Cerebellar nuclear complex (tissue), 1 donor: ENCODE data around the gene KSR2.
"Not testable (repeated sequence)": the region's sequence is repeated elsewhere in the genome, so short reads cannot be mapped to it uniquely, and the experiment has no call there.

Experiments used
- DNase-seq, 2 experiments: peaks; one replicate each; lab custom pipeline; 2025; lab: John Stamatoyannopoulos, UW

The KSR2 gene

DNA sequence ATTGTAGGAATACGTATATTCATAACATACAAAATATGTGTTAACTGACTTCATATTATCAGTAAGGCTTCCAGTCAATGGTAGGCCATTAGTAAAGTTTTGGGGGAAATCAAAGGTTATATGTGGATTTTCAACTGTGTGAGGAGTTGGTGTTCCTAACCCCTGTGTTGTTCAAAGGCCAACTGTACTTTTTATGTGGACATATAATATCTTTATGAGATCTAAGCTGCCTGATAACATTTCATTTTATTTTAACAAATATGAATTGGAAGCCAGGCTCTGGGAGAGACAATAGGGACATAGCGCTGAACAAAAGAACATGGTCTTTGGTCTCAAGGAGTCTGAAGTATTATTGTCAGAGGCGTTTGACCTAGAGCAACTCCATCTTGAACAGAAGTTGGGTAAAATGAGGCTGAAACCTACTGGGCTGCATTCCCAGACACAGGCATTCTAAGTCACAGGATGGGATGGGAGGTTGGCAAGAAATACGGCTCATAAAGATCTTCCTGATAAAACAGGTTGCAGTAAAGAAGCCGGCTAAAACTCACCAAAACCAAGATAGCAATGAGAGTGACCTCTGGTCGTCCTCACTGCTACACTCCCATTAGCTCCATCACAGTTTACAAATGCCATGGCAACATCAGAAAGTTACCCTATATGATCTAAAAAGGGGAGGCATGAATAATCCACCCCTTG, 147.2 kb downstream of the KSR2 start:
- DNase-seq = no peak

DNA sequence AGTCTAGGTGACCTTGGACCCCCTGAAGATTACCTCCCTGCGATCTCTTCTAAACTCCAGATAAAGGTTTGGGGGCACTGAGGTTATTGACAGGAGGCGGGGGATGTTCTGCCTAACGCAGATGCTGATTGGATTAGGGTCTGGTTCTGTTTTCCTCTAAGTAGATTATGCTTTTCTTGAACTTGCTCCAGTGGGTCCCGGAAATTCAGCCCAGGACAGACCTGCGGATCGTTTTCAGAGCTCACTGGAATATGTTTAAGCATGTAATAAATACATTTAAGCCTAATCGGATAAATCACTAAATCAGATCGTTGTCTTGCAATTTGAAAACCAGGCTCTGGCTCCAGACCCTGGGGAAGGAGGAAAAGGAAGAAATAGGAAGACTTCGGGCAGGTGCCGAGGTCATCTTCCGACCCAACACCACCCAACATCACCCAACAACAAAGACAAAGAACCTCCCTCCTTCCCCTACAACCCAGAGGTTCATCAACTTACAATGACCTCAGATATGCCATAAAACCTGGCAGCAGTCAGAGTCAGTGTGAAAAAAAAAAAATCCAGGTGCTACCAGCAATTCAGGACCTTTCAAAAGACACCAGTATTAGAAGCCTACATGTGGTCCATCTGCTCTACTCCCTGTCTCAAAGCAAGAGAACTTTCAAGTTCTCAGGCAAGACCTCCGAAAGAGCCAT, 148.4 kb downstream of the KSR2 start:
- no peak for DNase-seq

DNA sequence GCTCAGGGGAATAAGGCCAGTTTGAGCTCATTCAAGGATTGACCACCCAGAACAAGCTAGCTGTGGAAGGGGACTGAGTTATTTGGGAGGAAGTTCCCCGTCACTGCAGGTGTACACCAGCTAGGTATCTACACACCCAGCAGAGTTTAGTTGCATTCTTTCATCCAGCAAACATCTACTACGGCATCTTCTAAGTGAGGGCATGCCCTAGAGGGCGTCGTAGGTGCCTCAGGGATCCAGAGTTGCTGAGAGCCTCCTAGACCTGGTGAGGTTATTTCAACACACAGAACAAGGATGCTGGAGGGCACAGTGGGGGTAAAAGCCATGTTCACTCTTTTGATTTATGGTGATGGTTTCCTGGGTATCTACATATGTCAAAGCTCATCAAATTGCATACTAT, 149.6 kb downstream of the KSR2 start:
- DNase-seq = no peak

DNA sequence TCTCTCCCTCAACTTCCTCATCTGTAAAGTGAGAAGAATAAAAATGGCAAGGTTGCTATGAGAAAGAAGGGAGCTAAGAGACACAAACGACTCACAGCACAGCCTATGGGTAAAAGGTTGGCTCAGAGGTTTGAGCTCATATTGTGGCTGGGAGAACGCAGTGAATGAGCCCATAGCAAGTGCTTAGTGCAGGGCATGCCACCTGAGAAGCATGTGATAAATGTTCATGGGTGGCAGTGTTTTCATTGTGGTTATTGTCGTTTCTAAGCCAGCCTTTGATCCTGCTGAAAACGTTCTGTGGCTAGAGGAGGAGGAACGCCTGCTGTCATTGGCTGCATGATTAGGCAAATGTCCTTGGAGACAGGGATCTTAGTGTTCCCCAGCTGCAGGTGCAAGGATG, 150.4 kb downstream of the KSR2 start:
- DNase-seq = no peak

DNA sequence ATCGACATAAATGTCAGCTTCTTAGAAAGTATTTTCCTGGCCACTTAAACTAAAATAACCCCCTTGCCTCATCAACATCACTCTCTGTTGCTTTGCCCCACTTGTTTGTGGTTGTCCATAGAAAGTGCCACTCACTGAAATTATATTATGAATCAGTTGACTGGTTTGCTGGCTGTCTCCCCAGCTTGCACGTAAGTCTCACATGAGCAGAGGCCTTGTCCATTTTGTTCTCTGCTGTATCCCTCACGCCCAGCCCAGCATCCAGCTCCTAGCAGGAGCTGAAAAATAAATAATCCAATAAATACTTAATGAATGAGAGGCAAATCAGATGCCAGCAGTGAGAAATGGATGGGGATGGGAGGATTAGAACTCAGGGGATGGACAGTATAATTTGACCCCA, 159.3 kb downstream of the KSR2 start:
- DNase-seq = no peak

DNA sequence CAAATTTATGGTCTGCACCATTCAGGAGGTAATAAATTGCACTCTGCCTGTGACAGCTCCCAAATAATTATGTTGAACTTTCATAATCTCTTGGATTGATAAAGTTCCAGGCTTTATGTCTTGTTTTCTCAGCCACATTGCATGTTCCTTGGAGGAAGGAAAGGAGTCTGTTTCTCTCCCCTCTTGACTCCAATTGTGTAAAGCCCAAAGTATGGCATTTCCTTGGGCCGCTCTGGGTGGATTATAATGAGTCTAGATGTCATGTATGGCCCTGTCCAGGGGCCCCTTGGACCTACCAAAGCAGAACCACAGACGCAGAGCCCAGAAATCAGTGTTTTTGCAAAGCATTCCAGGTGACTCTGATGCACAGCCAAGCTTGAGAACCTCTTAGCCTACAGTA, 160.8 kb downstream of the KSR2 start:
- no peak for DNase-seq

DNA sequence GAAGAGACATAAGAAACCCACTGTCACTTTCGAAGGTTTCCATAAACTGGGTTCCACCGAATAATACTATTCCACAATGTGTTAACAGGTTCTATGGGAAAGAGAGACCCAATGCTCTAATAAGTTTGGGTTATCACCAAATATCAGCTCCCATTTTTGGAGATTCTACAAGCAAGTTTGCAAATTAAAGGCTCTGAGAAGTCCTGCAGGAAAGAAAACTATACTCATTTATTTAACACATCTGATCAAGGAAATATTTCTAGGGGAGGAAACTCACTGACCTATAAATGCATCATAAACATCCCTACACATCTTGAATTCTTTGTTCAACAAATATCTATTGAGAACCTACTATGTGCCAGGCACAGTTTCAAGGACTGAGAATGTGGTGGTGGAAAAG, 161.4 kb downstream of the KSR2 start:
- DNase-seq = no peak

DNA sequence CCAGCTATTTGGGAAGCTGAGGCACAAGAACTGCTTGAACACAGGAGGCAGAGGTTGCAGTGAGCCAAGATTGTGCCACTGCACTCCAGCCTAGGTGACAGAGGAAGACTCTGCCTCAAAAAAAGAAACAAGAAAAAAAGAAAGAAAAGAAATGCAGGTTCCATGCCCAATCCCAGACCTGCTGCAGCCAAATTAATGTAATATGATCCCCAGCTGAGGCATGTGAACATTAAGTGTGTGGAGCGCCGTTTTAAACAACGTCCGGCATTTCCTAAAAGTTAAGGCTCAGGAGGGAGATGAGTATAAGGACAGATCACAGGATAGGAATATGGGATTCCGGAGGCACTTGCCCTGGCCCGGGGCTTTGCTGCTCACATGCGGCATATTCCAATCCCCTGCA, 162.9 kb downstream of the KSR2 start:
- no peak for DNase-seq

DNA sequence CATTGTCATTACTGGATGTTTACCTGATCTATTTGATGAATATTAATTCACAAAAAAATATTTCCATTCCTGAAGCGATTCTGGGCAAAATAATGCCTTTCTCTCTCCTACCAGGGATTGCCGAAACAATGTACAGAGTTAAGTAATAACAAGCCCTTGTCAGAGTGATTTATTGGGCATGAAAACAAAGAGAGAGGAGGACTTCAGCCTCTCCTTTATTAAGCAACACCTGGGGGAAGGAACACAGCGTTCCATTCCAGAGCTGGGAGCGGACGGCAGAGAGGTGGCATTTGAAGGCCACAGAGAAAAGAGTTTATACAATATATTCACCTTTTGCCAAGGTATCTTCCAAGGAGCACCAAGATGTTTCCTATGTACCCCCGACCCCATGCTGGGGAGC, 165.8 kb downstream of the KSR2 start:
- no peak for DNase-seq

DNA sequence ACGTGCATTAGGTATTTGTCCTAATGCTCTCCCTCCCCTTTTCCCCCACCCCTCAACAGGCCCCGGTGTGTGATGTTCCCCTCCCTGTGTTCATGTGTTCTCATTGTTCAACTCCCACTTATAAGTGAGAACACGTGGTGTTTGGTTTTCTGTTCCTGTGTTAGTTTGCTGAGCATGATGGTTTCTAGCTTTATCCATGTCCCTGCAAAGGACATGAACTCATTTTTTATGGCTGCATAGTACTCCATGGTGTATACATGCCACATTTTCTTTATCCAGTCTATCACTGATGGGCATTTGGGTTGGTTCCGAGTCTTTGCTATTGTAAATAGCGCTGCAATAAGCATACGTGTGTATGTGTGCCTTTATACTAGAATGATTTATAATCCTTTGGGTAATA, 168.1 kb downstream of the KSR2 start:
- not testable (repeated sequence) for DNase-seq

DNA sequence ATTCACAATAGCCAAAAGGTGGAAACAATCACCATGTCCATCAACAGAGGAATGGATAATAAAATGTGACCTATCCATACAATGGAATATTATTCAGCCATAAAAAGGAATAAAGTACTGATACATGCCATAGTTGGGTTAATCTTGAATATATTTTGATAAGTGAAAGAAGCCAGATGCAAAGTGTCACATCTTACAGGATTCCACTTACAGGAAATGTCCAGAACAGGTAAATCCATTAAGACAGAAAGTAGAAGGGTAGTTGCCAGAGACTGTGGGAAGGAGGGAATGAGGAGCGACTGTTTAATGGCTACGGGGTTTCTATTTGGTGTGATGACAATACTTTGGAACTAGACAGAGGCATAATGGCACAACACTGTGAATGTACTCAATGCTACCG, 171.6 kb downstream of the KSR2 start:
- no peak for DNase-seq

DNA sequence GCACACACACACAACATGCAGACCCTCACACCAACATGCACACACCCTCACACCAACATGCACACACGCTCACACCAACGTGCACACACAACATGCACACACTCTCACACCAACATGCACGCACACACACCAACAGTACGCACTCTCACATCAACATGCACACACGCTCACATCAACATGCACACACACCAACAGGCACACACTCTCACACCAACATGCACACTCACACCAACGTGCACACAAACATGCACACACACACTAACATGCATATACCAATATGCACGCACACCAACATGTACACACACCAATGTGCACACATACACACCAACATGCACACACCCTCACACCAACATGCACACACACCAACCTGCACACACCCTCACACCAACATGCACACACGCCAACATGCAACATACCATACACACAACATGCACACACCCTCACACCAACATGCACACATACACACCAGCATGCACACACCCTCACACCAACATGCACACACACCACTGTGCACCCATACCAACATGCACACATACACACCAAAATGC, 175.8 kb downstream of the KSR2 start:
- DNase-seq = no peak

DNA sequence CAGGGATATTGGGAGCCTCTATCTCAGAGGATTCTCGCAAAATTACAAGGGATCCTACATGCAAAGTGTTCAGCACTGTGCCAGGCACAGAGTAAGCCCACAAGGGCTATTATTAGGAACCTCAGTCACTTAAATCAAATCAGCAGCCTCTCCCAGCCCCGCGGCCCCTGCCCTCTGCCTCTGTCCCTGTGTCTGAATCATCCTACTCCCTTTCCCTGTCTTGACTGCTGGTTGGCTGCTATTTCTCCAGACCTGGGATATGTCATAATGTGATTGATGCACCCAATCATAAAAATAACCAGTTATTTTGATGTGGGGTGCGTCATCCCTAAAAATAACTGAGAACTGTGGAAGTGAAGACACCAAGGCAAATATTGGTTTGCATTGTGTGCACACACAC, 176.3 kb downstream of the KSR2 start:
- DNase-seq = no peak

DNA sequence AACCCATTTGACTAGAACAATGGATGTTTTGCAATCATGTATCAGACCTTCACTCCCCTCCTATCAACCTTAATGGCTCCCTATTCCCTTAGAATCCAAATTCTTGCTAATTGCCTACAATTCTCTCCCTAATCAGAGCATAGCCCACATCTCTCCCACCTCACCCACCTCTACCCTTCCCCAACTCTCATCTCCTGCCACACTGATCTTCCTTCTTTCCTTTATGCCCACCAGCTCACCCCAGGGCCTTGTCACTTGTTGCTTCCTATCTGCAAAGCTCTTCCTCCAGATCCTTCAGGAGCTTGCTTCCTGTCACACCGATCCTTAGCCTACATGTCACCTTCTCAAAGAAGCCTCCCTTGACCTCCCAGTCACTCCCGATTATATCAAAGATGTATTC, 177.8 kb downstream of the KSR2 start:
- DNase-seq = no peak

DNA sequence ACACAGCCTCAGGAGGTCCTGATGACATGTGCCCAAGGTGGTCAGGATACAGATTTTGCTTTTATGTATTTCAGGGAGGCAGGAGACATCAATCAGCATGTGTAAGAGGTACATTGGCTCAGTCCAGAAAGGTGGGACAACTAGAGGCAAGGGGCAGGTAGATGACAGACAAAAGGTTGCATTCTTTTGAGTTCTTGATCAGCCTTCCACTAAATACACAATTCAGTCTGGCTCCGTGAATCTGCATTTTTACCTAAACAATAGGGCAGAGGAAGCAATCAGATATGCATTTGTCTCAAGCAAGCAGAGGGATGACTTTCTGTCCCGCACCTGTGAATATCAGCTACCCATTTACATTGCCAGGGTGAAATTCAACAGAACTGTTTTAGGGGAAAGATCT, 178.6 kb downstream of the KSR2 start:
- DNase-seq = no peak

DNA sequence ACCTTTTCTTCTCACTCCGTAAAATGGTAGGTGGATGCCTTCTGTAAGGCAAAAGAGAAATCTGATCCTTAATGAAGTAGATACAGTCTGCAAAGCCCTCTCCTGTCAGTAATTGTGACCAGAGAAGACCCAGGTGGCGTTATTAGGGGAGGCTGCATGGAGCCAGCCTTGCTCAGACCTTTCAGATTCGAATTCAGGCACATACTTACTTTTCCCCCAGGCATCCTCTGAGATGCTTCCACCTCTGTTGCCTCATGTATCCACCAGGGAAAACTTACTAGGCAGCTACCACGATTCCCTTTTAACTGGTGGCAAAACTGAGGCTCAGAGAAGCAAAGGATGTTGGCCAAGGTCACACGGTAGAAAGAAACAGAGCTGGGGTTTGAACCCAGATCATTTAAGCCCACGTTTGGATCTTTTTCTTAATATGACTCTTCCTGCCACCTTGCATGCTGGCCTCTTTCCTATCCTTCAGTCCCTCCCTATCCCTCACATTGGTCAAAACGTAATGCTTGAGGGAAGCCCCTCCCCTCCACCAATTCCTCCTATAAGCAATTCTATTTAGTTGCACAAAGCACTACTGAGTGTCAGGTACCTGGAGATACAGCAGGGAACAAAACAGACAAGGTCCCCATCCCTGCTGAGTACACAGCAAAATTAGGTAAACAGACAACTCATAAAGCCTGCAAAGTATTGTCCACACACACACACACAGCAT, 179.4 kb downstream of the KSR2 start:
- no peak for DNase-seq

DNA sequence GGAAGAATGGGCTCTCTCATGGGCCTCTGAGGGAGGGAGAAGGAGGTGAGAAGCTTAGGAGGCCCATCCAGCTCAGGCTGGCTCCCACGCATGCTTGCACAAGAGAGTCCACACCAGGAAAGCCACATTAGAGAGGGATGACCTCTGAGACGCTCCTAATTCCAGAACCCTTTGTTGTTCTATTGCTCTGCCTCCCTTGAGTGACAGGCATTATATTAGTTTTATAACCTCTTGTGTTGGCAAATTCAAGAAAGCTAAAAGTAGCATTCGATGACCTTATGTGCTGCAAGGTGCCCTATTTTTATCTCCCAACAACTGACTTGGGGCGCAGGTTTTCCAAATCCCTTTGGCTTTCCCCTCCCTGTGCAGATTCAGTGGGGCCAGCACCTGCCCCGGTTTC, 190.1 kb downstream of the KSR2 start:
- no peak for DNase-seq

DNA sequence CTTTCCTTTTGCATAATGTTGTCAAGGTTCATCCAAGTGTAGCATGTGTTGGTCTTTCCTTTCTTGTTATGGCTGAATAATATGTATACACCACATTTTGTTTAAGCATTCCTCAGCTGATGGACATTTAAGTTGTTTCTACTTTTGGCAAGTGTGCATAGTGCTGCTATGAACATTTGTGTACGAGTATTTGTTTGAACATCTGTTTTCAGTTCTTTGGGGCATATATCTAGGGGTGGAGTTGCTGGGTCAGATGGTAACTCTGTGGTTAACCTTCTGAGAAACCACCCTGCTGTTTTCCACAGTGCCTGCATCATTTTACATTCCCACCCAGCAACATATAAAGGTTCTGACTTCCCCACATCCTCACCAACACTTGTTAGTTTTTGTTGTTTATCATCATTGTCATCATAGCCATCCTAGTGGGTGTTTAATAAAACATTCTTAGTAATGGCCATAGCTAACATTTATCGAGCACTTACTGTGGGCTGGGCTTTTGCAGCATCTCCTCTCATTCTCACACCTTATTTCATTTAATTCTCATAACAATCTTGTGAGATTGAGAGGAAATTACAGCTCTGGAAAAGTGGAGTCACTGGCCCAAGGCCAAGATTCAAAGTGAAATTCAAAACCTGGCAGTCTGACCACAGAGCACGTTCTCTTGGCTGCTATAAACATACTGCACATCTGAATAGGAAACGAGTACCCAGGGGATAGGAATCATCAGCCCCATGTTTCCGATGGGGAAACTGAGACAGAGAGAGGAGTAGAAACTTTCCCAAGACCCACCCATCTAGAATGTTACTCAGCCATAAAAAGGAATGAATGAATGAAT, 193.6 kb downstream of the KSR2 start:
- no peak for DNase-seq

DNA sequence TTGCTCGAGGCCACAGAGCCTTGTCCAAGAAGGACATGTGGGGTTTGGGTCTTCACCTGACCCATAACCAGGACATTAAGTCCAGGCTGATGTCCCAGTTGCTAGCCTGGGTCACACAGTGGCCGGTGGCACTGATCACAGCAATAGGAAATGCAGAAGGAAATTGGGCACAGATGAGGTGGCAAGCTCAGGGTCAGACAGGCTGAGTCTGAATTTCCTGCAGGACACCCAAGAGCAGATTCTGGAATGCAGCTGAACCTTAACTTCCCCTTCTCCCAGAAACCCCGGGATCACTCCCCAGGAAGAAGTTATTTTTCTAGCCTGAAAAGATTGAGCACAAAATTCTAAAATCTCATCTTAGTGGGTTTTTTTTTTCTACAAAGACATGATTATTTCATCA, 199.9 kb downstream of the KSR2 start:
- no peak for DNase-seq

DNA sequence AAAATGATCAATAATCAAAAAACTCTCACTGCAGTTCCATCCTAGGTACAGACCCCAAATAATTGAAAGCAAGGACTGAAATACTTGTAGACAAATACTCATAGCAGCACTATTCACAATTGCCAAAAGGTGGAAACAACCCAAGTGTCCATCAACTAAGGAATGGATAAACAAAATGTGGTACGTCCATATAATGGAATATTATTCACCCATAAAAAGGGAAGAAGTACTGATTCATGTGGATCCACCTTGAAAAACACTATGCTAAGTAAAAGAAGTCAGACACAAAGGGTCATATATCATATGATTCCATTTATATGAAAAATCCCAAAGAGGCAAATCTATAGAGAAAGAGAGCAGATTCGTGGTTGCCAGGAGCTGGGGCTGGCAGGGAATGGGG, 202.8 kb downstream of the KSR2 start:
- no peak for DNase-seq

DNA sequence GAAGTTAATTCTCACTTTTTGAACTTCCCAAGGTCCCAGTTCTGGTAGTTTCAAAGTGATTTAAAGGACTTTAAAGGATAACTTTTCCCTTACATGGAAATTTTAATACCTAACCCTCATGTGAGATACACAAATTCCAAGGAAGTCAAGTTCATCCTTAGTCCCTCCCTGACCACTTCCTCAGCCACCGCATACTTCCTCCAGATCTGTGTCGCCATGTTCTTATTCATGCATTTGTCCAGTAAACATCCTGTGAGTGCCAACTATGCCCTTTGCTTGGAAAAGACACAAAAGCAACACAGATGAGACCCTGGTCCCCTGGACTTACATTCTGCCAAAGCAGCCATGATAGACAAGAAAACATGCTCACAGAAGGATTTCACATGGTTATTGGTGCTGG, 206.6 kb downstream of the KSR2 start:
- no peak for DNase-seq

DNA sequence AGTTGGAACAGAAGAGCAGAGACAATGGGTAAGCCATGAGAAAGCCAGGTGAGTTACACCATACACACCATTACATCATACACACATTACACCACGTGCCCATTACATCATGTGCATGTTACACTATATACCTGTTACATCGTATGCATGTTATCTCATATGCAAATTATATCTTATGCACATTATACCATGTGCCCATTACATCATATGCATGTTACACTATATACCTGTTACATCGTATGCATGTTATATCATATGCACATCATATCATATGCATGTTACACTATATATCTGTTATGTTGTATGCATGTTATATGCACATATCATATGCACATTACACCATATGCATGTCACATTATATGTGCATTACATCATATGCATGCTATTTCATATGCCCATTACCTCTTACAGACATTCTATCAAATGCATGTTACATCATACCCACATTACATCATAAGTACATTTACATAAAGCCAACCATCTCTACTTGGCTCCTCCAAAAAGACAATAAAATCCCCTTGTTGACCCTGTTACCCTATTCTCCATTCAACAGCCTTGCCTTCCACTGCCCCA, 207.2 kb downstream of the KSR2 start:
- DNase-seq = no peak
